ENCODE data around the gene DHCR24.

Gene DHCR24

GRCh38 chr1:54864460-54865208 is 22.4 kb downstream of the DHCR24 start:
- DNase-seq (ENCODE audit: low read depth): no peak

GRCh38 chr1:54863267-54863665 is 23.7 kb downstream of the DHCR24 start:
- no peak for DNase-seq (ENCODE audit: low read depth)

GRCh38 chr1:54861070-54861761 is 25.8 kb downstream of the DHCR24 start:
- DNase-seq (ENCODE audit: low read depth): no peak

- no peak for DNase-seq (ENCODE audit: low read depth)
Measured at GRCh38 chr1:54859700-54860391, 27.1 kb downstream of the DHCR24 start.

- DNase-seq (ENCODE audit: low read depth): no peak
Measured at GRCh38 chr1:54857746-54858561, 29.0 kb downstream of the DHCR24 start.

GRCh38 chr1:54857141-54857540 is 29.9 kb downstream of the DHCR24 start:
- no peak for DNase-seq (ENCODE audit: low read depth)

- no peak for DNase-seq (ENCODE audit: low read depth)
Measured at GRCh38 chr1:54854381-54855020, 32.5 kb downstream of the DHCR24 start.

- DNase-seq (ENCODE audit: low read depth): no peak
Measured at GRCh38 chr1:54853793-54854370, 33.1 kb downstream of the DHCR24 start.

GRCh38 chr1:54853096-54853792 is 33.8 kb downstream of the DHCR24 start:
- DNase-seq (ENCODE audit: low read depth): no peak

GRCh38 chr1:54851936-54852524 is 35.0 kb downstream of the DHCR24 start:
- DNase-seq (ENCODE audit: low read depth): no peak

- DNase-seq (ENCODE audit: low read depth): no peak
Measured at GRCh38 chr1:54851406-54851805, 35.6 kb downstream of the DHCR24 start.

- no peak for DNase-seq (ENCODE audit: low read depth)
Measured at GRCh38 chr1:54850737-54851136, 36.3 kb downstream of the DHCR24 start.

GRCh38 chr1:54850069-54850730 is 36.8 kb downstream of the DHCR24 start:
- no peak for DNase-seq (ENCODE audit: low read depth)

- no peak for DNase-seq (ENCODE audit: low read depth)
Measured at GRCh38 chr1:54849219-54850068, 37.6 kb downstream of the DHCR24 start.

GRCh38 chr1:54848134-54848948 is 38.7 kb downstream of the DHCR24 start:
- no peak for DNase-seq (ENCODE audit: low read depth)

- DNase-seq (ENCODE audit: low read depth): no peak
Measured at GRCh38 chr1:54846716-54847284, 40.2 kb downstream of the DHCR24 start.

GRCh38 chr1:54846301-54846700 is 40.7 kb downstream of the DHCR24 start:
- DNase-seq (ENCODE audit: low read depth): no peak

GRCh38 chr1:54845772-54846171 is 41.2 kb downstream of the DHCR24 start:
- DNase-seq (ENCODE audit: low read depth): no peak

Data from activated gamma-delta T cell treated with anti-CD3 and anti-CD28 coated beads, Interleukin-2, amount 50 U/mL, for 16 hours (primary cell).